Spleen (tissue), 11 donors: ENCODE results near the gene DDAH1. TPM values are rescaled to one million over a fixed set of nuclear protein-coding genes. Genes with fewer than 3 reads are reported as not detected.

ENCODE experiments used
- DNase-seq: peaks from one replicate; pipeline ENCODE4 v3.0.0-alpha.2; 2020
- H3K27ac ChIP-seq, 8 donors: fragments of 200-600 bp; sonication (generic) in 7 of 8; 1 replicate in 4 of 8; 2 replicates in 4 of 8; pipeline versions ENCODE4 v1.5.0 to v1.8.0; 2016 to 2021; ENCODE audit warnings: inconsistent platforms in 4 of 8, mild to moderate bottlenecking in 4 of 8, moderate library complexity in 1 of 8
- H3K27me3 ChIP-seq, 7 donors: fragments of 200-600 bp; sonication (generic) in 6 of 7; replicated peaks in 1 of 7; 1 replicate in 4 of 7; 2 replicates in 3 of 7; pipeline versions ENCODE4 v1.5.0 to v1.8.0; 2016 to 2021; ENCODE audit warnings: inconsistent platforms in 3 of 7, mild to moderate bottlenecking in 1 of 7
- H3K36me3 ChIP-seq, 6 donors: fragments of 200-600 bp; sonication (generic) in 5 of 6; 1 replicate in 4 of 6; 2 replicates in 2 of 6; pipeline versions ENCODE4 v1.5.0 to v1.8.0; 2016 to 2021; ENCODE audit warnings: inconsistent platforms in 2 of 6
- H3K4me1 ChIP-seq, 6 donors: fragments of 200-600 bp; sonication (generic) in 5 of 6; 1 replicate in 3 of 6; 2 replicates in 3 of 6; pipeline versions ENCODE4 v1.5.0 to v1.8.0; 2016 to 2021; ENCODE audit warnings: inconsistent platforms in 3 of 6
- H3K4me3 ChIP-seq, 8 donors: fragments of 200-600 bp; sonication (generic) in 7 of 8; 1 replicate in 4 of 8; 2 replicates in 4 of 8; pipeline versions ENCODE4 v1.5.0 to v1.8.0; 2016 to 2021; ENCODE audit warnings: inconsistent platforms in 4 of 8, mild to moderate bottlenecking in 4 of 8, moderate library complexity in 2 of 8
- H3K9me3 ChIP-seq, 8 donors: fragments of 200-600 bp; sonication (generic) in 7 of 8; 1 replicate in 4 of 8; 2 replicates in 4 of 8; pipeline versions ENCODE4 v1.5.0 to v1.8.0; 2016 to 2021; ENCODE audit warnings: inconsistent platforms in 4 of 8
- POLR2A ChIP-seq, 3 donors: fragments of 450-650 bp; IDR thresholded peaks; one replicate each; pipeline ENCODE4 v1.5.1; 2017; ENCODE audit warnings: antibody characterized with exemption in 3 of 3, mild to moderate bottlenecking in 1 of 3
- POLR2AphosphoS5 ChIP-seq, 3 donors: sonication (generic); formaldehyde crosslinking; IDR thresholded peaks; one replicate each; pipeline ENCODE4 v1.5.1; 2017; ENCODE audit warnings: antibody characterized with exemption in 3 of 3
- WGBS, 5 donors: extraction: QIAGEN DNeasy Blood & Tissue Kit in 3 of 5; methylation state at CpG; one replicate each; pipeline versions ENCODE4 v1.1.5 to v1.1.7; 2013 to 2018; 5-methylcytosine and 5-hydroxymethylcytosine counted together
- intact Hi-C: fragments of 100-400 bp; cut with DNase I; formaldehyde crosslinking; loops from one replicate; pipeline ENCODE4 v1.15.0; 2023; ENCODE audit warnings: low total_unique reads
- polyA plus RNA-seq, 3 donors: library from polyadenylated mRNA; stranded (reverse); fragments of 200-250 nt; gene quantifications; one replicate each; pipeline ENCODE4 v1.2.1, GENCODE V29; 2013
- total RNA-seq, 7 donors: library from RNA; depleted of rRNA in 3 of 7; stranded (reverse); fragments of >200 nt in 3 of 7; fragmentation: NEBNext Ultra II Directional in 4 of 7; extraction: Animal tissue kit (Norgen Biotek cat#: 25700) in 4 of 7; gene quantifications; one replicate each; pipeline versions ENCODE4 v1.1.0 to v1.2.1, GENCODE V29; 2016 to 2021
- TF ChIP-seq, protein P1 (sequence below), 11 experiments: fragments of 200-600 bp in 7 of 11; fragments of 450-650 bp in 4 of 11; sonication (generic) in 4 of 11; IDR thresholded peaks in 8 of 11; conservative IDR thresholded peaks in 3 of 11; 1 replicate in 7 of 11; 2 replicates in 4 of 11; pipeline versions ENCODE4 v1.4.0 to v1.8.0; 2016 to 2021; ENCODE audit warnings: antibody characterized with exemption in 11 of 11, inconsistent platforms in 4 of 11, mild to moderate bottlenecking in 1 of 11
- donor health status: healthy with polysubstance abuse.
- donor health status: DM: no; HTN: no; CAD: no; lungs with moderate emphysema.
- donor health status: DM: no; HTN: no; CAD: no.
- donor health status: Bipolar disorder and iron deficiency.
- donor health status: healthy.
- donor health status: DM: no; HTN: no; CAD: no.
- donor health status: DM: yes; HTN: yes; CAD: no.

The DDAH1 gene
- total and polyA plus RNA-seq, 10 donors, result 1.8 to 19.8 (median 13.7) TPM

DNA sequence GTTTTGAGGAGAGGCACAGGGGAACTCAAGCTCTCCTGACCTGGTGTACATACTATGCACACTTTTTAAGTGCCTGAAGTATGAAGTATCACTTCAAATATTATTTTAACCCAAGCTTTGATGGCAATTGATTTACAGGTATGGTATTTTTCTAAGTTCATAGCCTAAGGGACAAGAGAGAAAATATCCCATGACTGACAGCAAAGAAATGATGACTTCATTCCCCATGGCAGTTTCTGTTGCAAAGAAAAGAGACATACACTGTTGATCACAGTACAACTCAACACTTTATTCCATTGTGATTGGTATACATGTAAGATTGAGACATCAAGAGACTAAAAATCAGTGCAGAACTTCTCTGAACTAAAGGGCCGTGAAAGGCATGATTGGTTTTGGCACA lies 146.7 kb downstream of the DDAH1 start:
- H3K4me3 ChIP-seq, result no peak overlapping the region
- TF ChIP-seq POLR2AphosphoS5 (IDR thresholded peaks at IDR 0.05) (no peak), POLR2A (IDR thresholded peaks at IDR 0.05) (no peak)
- TF ChIP-seq, protein P1, sequence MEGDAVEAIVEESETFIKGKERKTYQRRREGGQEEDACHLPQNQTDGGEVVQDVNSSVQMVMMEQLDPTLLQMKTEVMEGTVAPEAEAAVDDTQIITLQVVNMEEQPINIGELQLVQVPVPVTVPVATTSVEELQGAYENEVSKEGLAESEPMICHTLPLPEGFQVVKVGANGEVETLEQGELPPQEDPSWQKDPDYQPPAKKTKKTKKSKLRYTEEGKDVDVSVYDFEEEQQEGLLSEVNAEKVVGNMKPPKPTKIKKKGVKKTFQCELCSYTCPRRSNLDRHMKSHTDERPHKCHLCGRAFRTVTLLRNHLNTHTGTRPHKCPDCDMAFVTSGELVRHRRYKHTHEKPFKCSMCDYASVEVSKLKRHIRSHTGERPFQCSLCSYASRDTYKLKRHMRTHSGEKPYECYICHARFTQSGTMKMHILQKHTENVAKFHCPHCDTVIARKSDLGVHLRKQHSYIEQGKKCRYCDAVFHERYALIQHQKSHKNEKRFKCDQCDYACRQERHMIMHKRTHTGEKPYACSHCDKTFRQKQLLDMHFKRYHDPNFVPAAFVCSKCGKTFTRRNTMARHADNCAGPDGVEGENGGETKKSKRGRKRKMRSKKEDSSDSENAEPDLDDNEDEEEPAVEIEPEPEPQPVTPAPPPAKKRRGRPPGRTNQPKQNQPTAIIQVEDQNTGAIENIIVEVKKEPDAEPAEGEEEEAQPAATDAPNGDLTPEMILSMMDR (IDR thresholded peaks at IDR 0.05 in 8 of 11, conservative IDR thresholded peaks at IDR 0.05 in 3 of 11), result no peak
- no peaks in the 10 kb centered on the region for H3K9me3 ChIP-seq
- 90 to 98% (median 91%) methylated on average over 1 of the region's 1 CpG for WGBS, 5 donors
- H3K4me1 ChIP-seq, result peaks cover 0 to 44% (median 10%) of the 10 kb centered on the region in 6 donors
- H3K27me3 ChIP-seq, result no peaks in the 10 kb centered on the region
- H3K36me3 ChIP-seq, result no peaks in the 10 kb centered on the region
- intact Hi-C loops, result loop anchor here (10.0 kb wide), 1 partner anchor 697 kb away; no protein-coding TSS in a partner anchor
- H3K27ac ChIP-seq, result no peak overlapping the region
- no peak for DNase-seq

DNA sequence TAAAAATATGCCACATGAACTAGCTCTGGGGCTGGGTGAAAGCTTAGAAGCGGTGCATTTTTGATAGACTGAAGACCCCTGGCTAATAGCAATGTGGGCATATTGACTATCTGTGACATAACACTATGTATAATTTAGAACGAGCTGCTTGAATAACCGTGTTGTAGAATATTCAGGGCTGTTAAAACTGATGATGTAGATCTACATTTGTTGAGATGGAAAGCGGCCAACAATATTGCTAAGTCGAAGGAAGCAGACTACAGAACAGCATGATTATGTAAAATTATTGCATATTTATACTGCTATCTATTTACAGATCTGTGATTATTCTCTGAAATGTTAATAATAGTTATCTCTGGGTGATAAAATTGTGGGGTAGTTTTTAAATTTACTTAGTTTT lies 147.4 kb downstream of the DDAH1 start:
- DNase-seq, result no peak
- H3K9me3 ChIP-seq, result no peaks in the 10 kb centered on the region
- H3K27me3 ChIP-seq, result no peaks in the 10 kb centered on the region
- H3K4me3 ChIP-seq, result no peak overlapping the region
- no peak overlapping the region for H3K27ac ChIP-seq
- peaks cover 0 to 44% (median 10%) of the 10 kb centered on the region in 6 donors for H3K4me1 ChIP-seq
- WGBS, 5 donors, result 83 to 89% (median 84%) methylated on average over 5 of the region's 5 CpGs
- intact Hi-C loops, result loop anchor here (10.0 kb wide), 1 partner anchor 697 kb away; no protein-coding TSS in a partner anchor
- no peaks in the 10 kb centered on the region for H3K36me3 ChIP-seq
- TF ChIP-seq, protein P1 (IDR thresholded peaks at IDR 0.05 in 8 of 11, conservative IDR thresholded peaks at IDR 0.05 in 3 of 11), result no peak
- TF ChIP-seq POLR2AphosphoS5 (IDR thresholded peaks at IDR 0.05) (no peak), POLR2A (IDR thresholded peaks at IDR 0.05) (no peak)

DNA sequence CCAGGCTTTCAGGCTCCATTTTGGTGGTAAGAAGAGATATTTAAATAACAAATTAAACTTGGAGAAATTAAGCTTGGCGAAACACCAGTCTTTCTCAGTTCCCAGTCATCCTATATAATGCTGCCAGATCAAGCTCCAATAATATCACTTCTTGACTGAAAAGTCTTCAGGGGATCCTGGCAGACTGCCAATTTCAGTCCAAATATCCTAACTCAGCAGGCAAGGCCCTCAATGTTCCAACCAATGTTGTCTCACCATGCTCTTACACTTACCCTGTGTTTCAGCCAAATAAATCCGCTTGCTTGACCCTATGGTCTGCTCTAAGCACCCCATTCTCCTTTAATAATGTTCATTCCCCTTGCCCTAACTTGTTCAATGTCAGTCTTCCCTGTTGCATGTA lies 148.6 kb downstream of the DDAH1 start:
- Histone ChIP-seq H3K27me3 (no peaks in the 10 kb centered on the region), H3K36me3 (no peaks in the 10 kb centered on the region), H3K9me3 (no peaks in the 10 kb centered on the region), H3K27ac (no peak overlapping the region), H3K4me3 (no peak overlapping the region), H3K4me1 (peaks cover 0 to 44% (median 10%) of the 10 kb centered on the region in 6 donors)
- intact Hi-C loops, result loop anchor here (10.0 kb wide), 1 partner anchor 698 kb away; no protein-coding TSS in a partner anchor
- no peak for TF ChIP-seq POLR2AphosphoS5 (IDR thresholded peaks at IDR 0.05)
- TF ChIP-seq POLR2A (IDR thresholded peaks at IDR 0.05), result no peak
- TF ChIP-seq, protein P1 (IDR thresholded peaks at IDR 0.05 in 8 of 11, conservative IDR thresholded peaks at IDR 0.05 in 3 of 11), result no peak
- 89 to 97% (median 90%) methylated on average over 2 of the region's 2 CpGs for WGBS, 5 donors
- no peak for DNase-seq

DNA sequence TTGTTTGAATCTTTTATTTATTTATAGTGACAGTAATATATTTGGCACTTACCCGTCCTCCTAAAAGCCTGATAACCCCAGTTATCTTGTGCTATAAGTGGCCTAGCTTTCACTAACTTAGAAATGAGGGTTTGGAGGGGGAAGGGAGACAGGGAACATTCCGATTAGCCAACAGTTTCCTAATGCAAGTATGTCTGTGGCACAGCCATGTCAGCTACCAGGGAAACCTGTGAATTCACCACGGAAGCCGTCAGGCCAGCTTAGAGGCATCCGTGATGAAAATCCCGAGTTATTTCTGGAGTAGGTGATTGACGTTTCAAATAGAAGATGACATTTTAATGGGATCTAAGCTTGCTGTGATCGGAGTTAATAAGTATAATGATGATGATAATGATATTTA lies 149.2 kb downstream of the DDAH1 start:
- TF ChIP-seq POLR2A (IDR thresholded peaks at IDR 0.05) (no peak), POLR2AphosphoS5 (IDR thresholded peaks at IDR 0.05) (no peak)
- TF ChIP-seq, protein P1 (IDR thresholded peaks at IDR 0.05 in 8 of 11, conservative IDR thresholded peaks at IDR 0.05 in 3 of 11), result no peak
- Histone ChIP-seq H3K36me3 (no peaks in the 10 kb centered on the region), H3K4me1 (peaks cover 0 to 40% (median 10%) of the 10 kb centered on the region in 6 donors), H3K4me3 (no peak overlapping the region), H3K9me3 (no peaks in the 10 kb centered on the region), H3K27me3 (no peaks in the 10 kb centered on the region), H3K27ac (no peak overlapping the region)
- intact Hi-C loops, result loop anchor here (10.0 kb wide), 1 partner anchor 699 kb away; no protein-coding TSS in a partner anchor
- WGBS, 5 donors, result 71 to 80% (median 77%) methylated on average over 8 of the region's 8 CpGs
- DNase-seq, result no peak
